ENCODE measurements around the gene NFATC2.

Gene NFATC2

GRCh38 chr20:51386586-51386985 lies 155.9 kb downstream of the NFATC2 start:
- DNase-seq: peak; percentile 77

- DNase-seq: peak; percentile 31
These were observed 156.6 kb downstream of the NFATC2 start for GRCh38 chr20:51385646-51386530.

GRCh38 chr20:51384875-51385274 lies 157.6 kb downstream of the NFATC2 start:
- no peak for DNase-seq

GRCh38 chr20:51383891-51384510 lies 158.5 kb downstream of the NFATC2 start:
- no peak for DNase-seq

- DNase-seq: no peak
These were observed 159.3 kb downstream of the NFATC2 start for GRCh38 chr20:51382986-51383821.

GRCh38 chr20:51382111-51382985 lies 160.2 kb downstream of the NFATC2 start:
- no peak for DNase-seq

GRCh38 chr20:51381557-51381956 lies 161.0 kb downstream of the NFATC2 start:
- DNase-seq: no peak

GRCh38 chr20:51380401-51381385 lies 161.8 kb downstream of the NFATC2 start:
- no peak for DNase-seq

- DNase-seq: no peak
These were observed 162.7 kb downstream of the NFATC2 start for GRCh38 chr20:51379601-51380341.

- DNase-seq: no peak
These were observed 164.2 kb downstream of the NFATC2 start for GRCh38 chr20:51378171-51378928.

GRCh38 chr20:51377132-51377531 lies 165.4 kb downstream of the NFATC2 start:
- no peak for DNase-seq

- no peak for DNase-seq
These were observed 166.4 kb downstream of the NFATC2 start for GRCh38 chr20:51376111-51376510.

GRCh38 chr20:51375561-51375960 lies 167.0 kb downstream of the NFATC2 start:
- no peak for DNase-seq

- DNase-seq: no peak
These were observed 167.6 kb downstream of the NFATC2 start for GRCh38 chr20:51374961-51375360.

- no peak for DNase-seq
These were observed 168.1 kb downstream of the NFATC2 start for GRCh38 chr20:51374456-51374830.

- DNase-seq: no peak
These were observed 168.6 kb downstream of the NFATC2 start for GRCh38 chr20:51373713-51374455.

- DNase-seq: no peak
These were observed 169.6 kb downstream of the NFATC2 start for GRCh38 chr20:51372966-51373365.

- DNase-seq: peak; percentile 20
These were observed 170.2 kb downstream of the NFATC2 start for GRCh38 chr20:51372176-51372803.

All from NK-92 treated with Interleukin-12 subunit alpha and Interleukin-12 subunit beta, amount 100 ng/mL, for 24 hours (cell line).